GM06990 (cell line): ENCODE data around the gene FCER2.
A peak's percentile ranks its signal among the peaks of the same experiment; 100 is the strongest.
"Not testable (repeated sequence)": the region's sequence is repeated elsewhere in the genome, so short reads cannot be mapped to it uniquely, and the experiment has no call there.

Source experiments
- DNase-seq: peaks from one replicate; pipeline ENCODE4 v3.0.0-alpha.2; 2011; ENCODE audit not compliant: insufficient read length; ENCODE audit errors: extremely low read depth
- H3K27me3 ChIP-seq: replicated peaks from 2 replicates; pipeline ENCODE4 v1.6.0; 2011; ENCODE audit warnings: low read length; ENCODE audit not compliant: control insufficient read depth, insufficient read depth
- H3K36me3 ChIP-seq: 2 replicates; pipeline ENCODE4 v1.5.1; 2011; ENCODE audit warnings: low read length; ENCODE audit not compliant: control insufficient read depth, insufficient read depth
- H3K4me3 ChIP-seq: replicated peaks from 2 replicates; pipeline ENCODE4 v1.5.1; 2011; ENCODE audit warnings: low read depth, mild to moderate bottlenecking, control low read depth, low read length
- TF ChIP-seq, protein P1 (sequence below): IDR thresholded peaks from 2 replicates; pipeline ENCODE4 v1.5.1; 2011; ENCODE audit warnings: low read length, control low read depth, mild to moderate bottlenecking, inconsistent platforms; ENCODE audit not compliant: insufficient read depth, poor library complexity, severe bottlenecking

The FCER2 gene

DNA sequence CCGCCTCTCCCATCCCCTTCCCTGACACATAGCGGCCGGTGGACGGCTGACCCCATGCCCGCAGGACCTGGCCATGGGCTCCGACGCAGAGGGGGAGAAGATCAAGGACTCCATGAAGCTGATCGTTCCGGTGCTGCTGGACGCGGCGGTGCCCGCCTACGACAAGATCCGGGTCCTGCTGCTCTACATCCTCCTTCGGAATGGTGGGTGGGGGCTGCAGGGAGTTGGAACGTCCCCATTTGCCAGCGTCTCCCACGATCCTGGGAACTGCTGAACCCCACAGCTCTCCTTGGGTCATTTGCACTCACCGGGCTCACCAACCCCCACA lies 57.4 kb downstream of the FCER2 start:
- DNase-seq: no peak
- TF ChIP-seq, protein P1, sequence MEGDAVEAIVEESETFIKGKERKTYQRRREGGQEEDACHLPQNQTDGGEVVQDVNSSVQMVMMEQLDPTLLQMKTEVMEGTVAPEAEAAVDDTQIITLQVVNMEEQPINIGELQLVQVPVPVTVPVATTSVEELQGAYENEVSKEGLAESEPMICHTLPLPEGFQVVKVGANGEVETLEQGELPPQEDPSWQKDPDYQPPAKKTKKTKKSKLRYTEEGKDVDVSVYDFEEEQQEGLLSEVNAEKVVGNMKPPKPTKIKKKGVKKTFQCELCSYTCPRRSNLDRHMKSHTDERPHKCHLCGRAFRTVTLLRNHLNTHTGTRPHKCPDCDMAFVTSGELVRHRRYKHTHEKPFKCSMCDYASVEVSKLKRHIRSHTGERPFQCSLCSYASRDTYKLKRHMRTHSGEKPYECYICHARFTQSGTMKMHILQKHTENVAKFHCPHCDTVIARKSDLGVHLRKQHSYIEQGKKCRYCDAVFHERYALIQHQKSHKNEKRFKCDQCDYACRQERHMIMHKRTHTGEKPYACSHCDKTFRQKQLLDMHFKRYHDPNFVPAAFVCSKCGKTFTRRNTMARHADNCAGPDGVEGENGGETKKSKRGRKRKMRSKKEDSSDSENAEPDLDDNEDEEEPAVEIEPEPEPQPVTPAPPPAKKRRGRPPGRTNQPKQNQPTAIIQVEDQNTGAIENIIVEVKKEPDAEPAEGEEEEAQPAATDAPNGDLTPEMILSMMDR: no peak
- no peak overlapping the region for H3K4me3 ChIP-seq
- peaks cover 20% of the 10 kb centered on the region for H3K36me3 ChIP-seq
- no peaks in the 10 kb centered on the region for H3K27me3 ChIP-seq

DNA sequence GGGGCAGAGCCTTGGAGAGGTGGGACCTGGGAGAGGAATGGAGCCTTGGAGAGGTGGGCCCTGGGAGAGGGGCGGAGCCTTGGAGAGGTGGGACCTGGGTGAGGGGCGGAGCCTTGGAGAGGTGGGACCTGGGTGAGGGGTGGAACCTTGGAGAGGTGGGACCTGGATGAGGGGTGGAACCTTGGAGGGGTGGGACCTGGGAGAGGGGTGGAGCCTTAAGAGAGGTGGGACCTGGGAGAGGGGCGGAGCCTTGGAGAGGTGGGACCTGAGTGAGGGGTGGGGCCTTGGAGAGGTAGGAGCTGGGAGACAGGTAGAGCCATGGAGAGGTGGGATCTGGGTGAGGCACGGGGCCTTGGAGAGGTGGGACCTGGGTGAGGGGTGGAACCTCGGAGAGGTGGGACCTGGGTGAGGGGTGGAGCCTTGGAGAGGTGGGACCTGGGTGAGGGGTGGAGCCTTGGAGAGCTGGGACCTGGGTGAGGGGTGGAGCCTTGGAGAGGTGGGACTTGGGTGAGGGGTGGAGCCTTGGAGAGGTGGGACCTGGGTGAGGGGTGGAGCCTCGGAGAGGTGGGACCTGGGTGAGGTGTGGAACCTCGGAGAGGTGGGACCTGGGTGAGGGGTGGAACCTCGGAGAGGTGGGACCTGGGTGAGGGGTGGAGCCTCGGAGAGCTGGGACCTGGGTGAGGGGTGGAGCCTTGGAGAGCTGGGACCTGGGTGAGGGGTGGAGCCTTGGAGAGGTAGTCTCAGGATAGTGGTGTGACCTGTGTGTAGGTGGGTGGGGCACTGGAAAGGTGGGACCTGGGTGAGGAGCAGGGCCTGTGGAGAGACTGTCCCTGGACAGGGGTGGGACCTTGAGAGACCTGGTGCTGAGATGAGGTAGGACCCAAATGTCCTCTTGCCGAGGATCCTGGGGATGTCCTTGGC lies 58.0 kb downstream of the FCER2 start:
- H3K27me3 ChIP-seq, H3K4me3 ChIP-seq: not testable (repeated sequence)
- peaks cover 20% of the 10 kb centered on the region for H3K36me3 ChIP-seq
- DNase-seq: peak; percentile 50

DNA sequence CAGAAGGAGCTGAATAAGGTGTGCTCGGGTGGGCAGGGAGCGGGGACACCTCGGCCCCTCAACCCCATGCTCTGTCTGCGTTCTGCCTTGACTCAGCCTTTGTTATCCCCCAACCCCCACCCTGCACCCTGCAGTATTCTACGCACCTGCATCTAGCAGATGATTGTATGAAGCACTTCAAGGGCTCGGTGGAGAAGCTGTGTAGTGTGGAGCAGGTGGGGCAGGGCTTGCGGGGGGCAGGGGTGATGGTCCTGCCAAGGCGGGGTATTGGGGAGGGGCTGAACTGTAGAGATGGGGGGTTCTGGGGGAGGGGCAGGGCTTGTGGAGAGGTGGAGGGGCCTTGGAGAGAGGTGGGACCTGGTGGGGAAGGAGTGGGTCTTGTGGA lies 58.9 kb downstream of the FCER2 start:
- H3K4me3 ChIP-seq: no peak overlapping the region
- H3K36me3 ChIP-seq: peaks cover 22% of the 10 kb centered on the region
- TF ChIP-seq, protein P1: no peak
- no peak for DNase-seq
- no peaks in the 10 kb centered on the region for H3K27me3 ChIP-seq

DNA sequence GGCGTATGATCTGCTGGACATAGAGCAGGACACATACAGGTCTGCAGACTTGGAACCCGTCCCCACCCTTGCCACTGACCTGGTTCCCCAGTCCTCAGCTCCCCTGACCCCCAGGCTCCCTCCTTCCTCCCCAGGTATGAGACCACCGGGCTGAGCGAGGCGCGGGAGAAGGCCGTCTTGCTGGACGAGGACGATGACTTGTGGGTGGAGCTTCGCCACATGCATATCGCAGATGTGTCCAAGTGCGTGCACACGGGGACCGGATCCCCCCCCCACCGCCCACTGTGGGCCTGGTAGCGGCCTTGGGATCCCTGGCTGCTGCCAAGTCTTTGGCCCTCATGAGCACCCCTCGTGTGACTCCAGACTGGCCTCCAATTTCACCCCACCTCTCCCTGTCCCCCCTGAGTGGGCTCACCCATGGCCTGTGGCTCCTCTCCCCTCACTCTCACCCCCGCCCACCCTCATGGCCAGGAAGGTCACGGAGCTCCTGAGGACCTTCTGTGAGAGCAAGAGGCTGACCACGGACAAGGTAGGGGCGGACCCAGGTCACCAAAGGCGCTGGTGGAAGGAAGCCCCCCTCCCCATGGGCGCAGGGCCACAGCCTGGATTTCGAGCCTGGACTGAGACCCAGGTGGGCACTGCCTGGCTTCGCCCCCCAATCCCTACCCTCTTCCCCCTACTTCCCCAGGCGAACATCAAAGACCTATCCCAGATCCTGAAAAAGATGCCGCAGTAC lies 59.5 kb downstream of the FCER2 start:
- DNase-seq: no peak
- H3K4me3 ChIP-seq: no peak overlapping the region
- TF ChIP-seq, protein P1: no peak
- H3K36me3 ChIP-seq: peaks cover 22% of the 10 kb centered on the region
- H3K27me3 ChIP-seq: no peaks in the 10 kb centered on the region

DNA sequence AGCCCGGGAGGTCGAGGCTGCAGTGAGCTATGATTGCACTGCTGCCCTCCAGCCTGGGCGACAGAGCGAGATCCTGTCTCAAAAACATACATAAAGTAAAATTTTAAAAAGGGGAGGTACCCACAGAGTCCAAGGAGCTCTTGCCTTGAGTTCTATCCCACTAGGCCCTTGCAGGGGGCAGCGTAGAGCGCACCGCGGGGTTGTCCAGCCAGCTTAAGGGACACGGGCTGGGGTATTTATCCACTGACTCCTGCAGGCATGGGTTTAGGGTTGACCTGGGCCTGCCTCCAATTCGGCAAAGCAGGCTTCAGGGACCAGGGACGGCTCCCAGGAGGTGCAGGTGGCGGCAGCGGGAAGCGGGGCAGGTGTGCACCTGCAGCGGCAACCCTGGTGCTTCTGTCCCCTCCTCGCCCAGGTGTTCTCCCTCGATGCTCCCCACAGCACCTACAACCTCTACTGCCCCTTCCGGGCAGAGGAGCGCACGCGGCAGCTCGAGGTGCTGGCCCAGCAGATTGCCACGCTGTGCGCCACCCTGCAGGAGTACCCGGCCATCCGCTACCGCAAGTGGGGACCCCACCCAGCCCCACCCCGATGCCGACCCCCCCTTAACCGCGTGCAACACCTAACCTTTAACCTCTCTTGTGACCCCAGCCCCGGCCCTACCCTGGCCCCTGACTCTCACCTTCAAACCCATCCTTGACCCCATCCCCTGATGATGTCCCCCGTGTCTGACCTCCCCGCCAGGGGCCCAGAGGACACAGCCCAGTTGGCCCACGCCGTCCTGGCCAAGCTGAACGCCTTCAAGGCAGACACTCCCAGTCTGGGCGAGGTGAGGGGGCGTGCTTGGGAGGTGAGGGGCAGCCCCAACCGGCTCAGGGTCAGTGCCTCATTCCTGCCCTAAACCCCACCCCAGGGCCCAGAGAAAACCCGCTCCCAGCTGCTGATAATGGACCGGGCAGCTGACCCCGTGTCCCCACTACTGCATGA lies 60.3 kb downstream of the FCER2 start:
- Histone ChIP-seq H3K4me3 (no peak overlapping the region), H3K27me3 (no peaks in the 10 kb centered on the region), H3K36me3 (peaks cover 20% of the 10 kb centered on the region)
- no peak for DNase-seq
- TF ChIP-seq, protein P1: no peak
